SK-N-MC (cell line): Measurements from ENCODE around the gene IAH1.

ENCODE experiments used
- EZH2 ChIP-seq: fragments of 200-600 bp; sonication (generic); IDR thresholded peaks from one replicate; pipeline ENCODE4 v1.6.1; 2017; ENCODE audit warnings: antibody characterized with exemption
- POLR2AphosphoS5 ChIP-seq: IDR thresholded peaks from 2 replicates; pipeline ENCODE4 v1.6.1; 2012; ENCODE audit warnings: mild to moderate bottlenecking, low read depth, low read length, borderline replicate concordance

DNA sequence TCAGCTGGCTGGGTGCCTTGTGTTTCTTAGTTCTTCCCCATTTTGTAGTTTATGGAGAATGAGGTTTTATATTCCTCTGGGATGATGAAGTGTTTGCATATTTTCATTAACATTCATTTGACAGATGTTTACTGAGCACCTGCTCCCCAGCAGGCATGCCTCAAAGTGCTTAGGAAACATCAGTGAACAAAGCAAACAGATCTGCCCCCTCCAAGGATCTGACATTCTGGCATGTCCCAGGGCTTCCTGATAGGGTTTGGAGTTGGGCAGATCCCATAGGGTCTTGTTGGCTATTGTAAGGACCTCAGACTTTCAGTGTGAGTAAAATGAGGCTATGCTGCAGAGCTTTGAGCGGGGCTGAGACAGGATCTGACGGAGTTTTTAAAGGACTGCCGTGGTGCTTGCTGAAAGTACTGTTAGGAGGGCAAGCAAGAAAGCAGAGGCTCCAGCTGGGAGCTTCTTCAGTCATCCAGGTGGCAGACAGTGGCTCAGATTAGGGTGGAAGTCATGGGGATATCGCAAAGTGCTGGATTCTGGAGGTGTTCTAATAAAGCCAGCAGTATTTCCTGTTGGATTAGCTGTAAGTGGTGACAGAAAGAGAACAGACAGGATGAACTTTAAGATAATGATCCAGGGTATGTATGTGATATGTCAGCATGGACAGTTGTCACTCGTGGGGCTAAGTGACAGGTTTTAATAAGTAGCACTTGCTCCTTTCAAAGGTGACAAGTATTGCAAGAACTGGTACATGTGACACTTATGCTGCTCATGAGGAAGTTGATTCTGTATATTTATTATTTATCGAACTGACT, 11.3 kb upstream of the IAH1 start:
- no peak for TF ChIP-seq EZH2
- TF ChIP-seq POLR2AphosphoS5, result no peak
